HepG2 (cell line): ENCODE measurements around the gene HK3. TPM values are rescaled to one million over a fixed set of nuclear protein-coding genes. Genes with fewer than 3 reads are reported as not detected.

Experiments
- ATAC-seq: fragments of 200-7000 bp; cut with Tn5 transposase; 3 replicates; pipeline ENCODE4 v1.9.1; 2020; ENCODE audit warnings: mild to moderate bottlenecking, moderate library complexity
- BruUV-seq: library from RNA; stranded (reverse); fragments of 400-500 nt; replicated peaks from 2 replicates; lab custom pipeline; 2021; lab: Mats Ljungman, UMichigan
- CTCF ChIA-PET: fragments of 300-600 bp; formaldehyde crosslinking; extraction: SDS; loops from one replicate; lab custom pipeline; 2021; ENCODE audit warnings: low total read pairs, inconsistent platforms, low intra/inter-chr PET ratio; lab: Yijun Ruan, JAX
- POLR2A ChIA-PET: fragments of 350-600 bp; sonication (Branson Sonifier 250); formaldehyde crosslinking; loops from one replicate; lab custom pipeline; 2020; ENCODE audit warnings: antibody characterized with exemption, inconsistent platforms; lab: Yijun Ruan, JAX
- DNase-seq: peaks from one replicate; pipeline ENCODE4 v3.0.0-alpha.2; 2015; ENCODE audit warnings: low spot score
- FAIRE-seq: peaks from 3 replicates; lab custom pipeline; 2011; peaks lifted over from hg19 to GRCh38; lab: Jason Lieb, UNC
- H2AFZ ChIP-seq: one replicate; pipeline ENCODE4 v1.6.1; 2011; ENCODE audit warnings: low read length, inconsistent platforms
- H3K27ac ChIP-seq: fragments of 300-600 bp; 3 replicates; pipeline ENCODE4 v1.8.0; 2011; ENCODE audit warnings: mixed run types, mild to moderate bottlenecking, mixed read lengths, low read length, inconsistent platforms; ENCODE audit not compliant: insufficient read depth; ENCODE audit errors: extremely low read length
- H3K27me3 ChIP-seq, 2 experiments: fragments of 200-600 bp in 1 of 2; 2 replicates in 1 of 2; 3 replicates in 1 of 2; pipeline versions ENCODE4 v1.6.0 to v1.8.0; 2011; ENCODE audit warnings: low read length in 2 of 2, mild to moderate bottlenecking in 2 of 2, moderate library complexity in 2 of 2, inconsistent platforms in 1 of 2; ENCODE audit not compliant: insufficient read depth in 2 of 2, control insufficient read depth in 1 of 2
- H3K36me3 ChIP-seq, 2 experiments: fragments of 200-600 bp in 1 of 2; replicated peaks in 1 of 2; 2 replicates in 1 of 2; 3 replicates in 1 of 2; pipeline versions ENCODE4 v1.5.1 to v1.8.0; 2011; ENCODE audit warnings: low read length in 2 of 2, inconsistent platforms in 1 of 2; ENCODE audit not compliant: insufficient read depth in 2 of 2, control insufficient read depth in 1 of 2
- H3K4me1 ChIP-seq: 2 replicates; pipeline ENCODE4 v1.5.1; 2012; ENCODE audit warnings: low read length, inconsistent platforms; ENCODE audit not compliant: insufficient read depth
- H3K4me2 ChIP-seq: 2 replicates; pipeline ENCODE4 v1.6.0; 2011; ENCODE audit warnings: low read depth, low read length, inconsistent platforms
- H3K4me3 ChIP-seq, 3 experiments: fragments of 200-600 bp in 1 of 3; sonication (generic), shearing (Covaris generic) in 1 of 3; replicated peaks in 1 of 3; 2 replicates each; pipeline ENCODE4 v1.5.1; 2011 to 2016; ENCODE audit warnings: low read length in 3 of 3, inconsistent platforms in 2 of 3, low read depth in 2 of 3, mild to moderate bottlenecking in 2 of 3, control low read depth in 1 of 3, mixed read lengths in 1 of 3; ENCODE audit not compliant: insufficient read depth in 1 of 3
- H3K79me2 ChIP-seq: one replicate; pipeline ENCODE4 v1.6.1; 2011; ENCODE audit warnings: low read length, inconsistent platforms; ENCODE audit not compliant: insufficient read depth
- H3K9ac ChIP-seq: 2 replicates; pipeline ENCODE4 v1.6.0; 2011; ENCODE audit warnings: mild to moderate bottlenecking, low read depth, low read length, inconsistent platforms; ENCODE audit not compliant: insufficient read depth
- H3K9me3 ChIP-seq: 2 replicates; pipeline ENCODE4 v1.5.1; 2012; ENCODE audit warnings: mild to moderate bottlenecking, low read length
- H4K20me1 ChIP-seq: 2 replicates; pipeline ENCODE4 v1.6.0; 2011; ENCODE audit warnings: inconsistent platforms, mild to moderate bottlenecking, low read length, moderate library complexity; ENCODE audit not compliant: insufficient read depth
- RFX1 ChIP-seq: fragments of 450-650 bp; IDR thresholded peaks from 2 replicates; pipeline ENCODE4 v1.6.1; 2017
- XRCC5 ChIP-seq: fragments of 200-400 bp; formaldehyde crosslinking; optimal IDR thresholded peaks from 2 replicates; pipeline ENCODE3; 2017; ENCODE audit warnings: mild to moderate bottlenecking, low read length
- ZNF883 ChIP-seq: sonication (generic); formaldehyde crosslinking; IDR thresholded peaks from 2 replicates; pipeline ENCODE4 v1.5.1; 2020; ENCODE audit warnings: mild to moderate bottlenecking, missing genetic modification reagents; ENCODE audit errors: not compliant biosample characterization
- WGBS: methylation state at CpG from one replicate; pipeline ENCODE4 v1.1.6; 2017; ENCODE audit warnings: low lambda C conversion rate; 5-methylcytosine and 5-hydroxymethylcytosine counted together
- in situ Hi-C: cut with HindIII; loops from 2 replicates; pipeline ENCODE4 v1.10.0; 2017; ENCODE audit warnings: low pct_unique_long_range_greater_than_20kb; ENCODE audit not compliant: extremely low pct_ligation_motif_present
- intact Hi-C: fragments of 100-400 bp; cut with micrococcal nuclease; formaldehyde crosslinking; loops from one replicate; pipeline ENCODE4 v1.10.0; 2022; ENCODE audit not compliant: unreplicated experiment
- polyA plus RNA-seq, 8 experiments: library from polyadenylated mRNA; depleted of rRNA in 3 of 8; stranded (reverse) in 7 of 8; unstranded in 1 of 8; fragments of >200 nt; fragmentation: Illumina TruSeq in 4 of 8; extraction: Trizol in 4 of 8; gene quantifications; 2 replicates each; pipeline versions ENCODE4 v1.2.1 to v1.2.3, GENCODE V29; 2011 to 2016; ENCODE audit warnings: low read depth in 4 of 8, missing spikeins in 1 of 8, mixed read lengths in 1 of 8; ENCODE audit not compliant: insufficient read depth in 1 of 8
- total RNA-seq, 5 experiments: library from RNA; depleted of rRNA; stranded (reverse); fragments of >200 nt; fragmentation: Illumina TruSeq; extraction: Trizol; gene quantifications; 2 replicates each; pipeline ENCODE4 v1.2.3, GENCODE V29; 2016; ENCODE audit warnings: low read depth in 1 of 5

HK3 gene
- total and polyA plus RNA-seq, 2 of the 13 experiments (the other 11 are each of a cell fraction or from before 2014, with no cell fraction given) = not detected

GRCh38 chr5:176847726-176848290 lies 51.3 kb downstream of the HK3 start:
- Histone ChIP-seq H3K4me1 (0 out of 2 replicates have a peak, but pooled peaks cover 13% of the 10 kb centered on the region), H3K9me3 (no peaks in the 10 kb centered on the region), H3K79me2 (no peaks in the 10 kb centered on the region), H3K27ac (no peak overlapping the region), H3K4me3 (no peak overlapping the region), H3K27me3 (peaks cover 12 to 81% of the 10 kb centered on the region in 2 experiments; a peak in 4 of 5 replicates), H3K4me2 (no peak overlapping the region), H3K9ac (no peak overlapping the region), H2AFZ (no peak overlapping the region), H3K36me3 (no peaks in the 10 kb centered on the region), H4K20me1 (no peaks in the 10 kb centered on the region)
- BruUV-seq = no TSS peak
- ChIA-PET CTCF (no interaction called here), POLR2A (no interaction called here)
- FAIRE-seq = no peak
- ATAC-seq = no peak
- TF ChIP-seq RFX1 (peak; percentile 39; the same call in 1 of the 2 replicates), ZNF883 (no peak)
- WGBS = 63% methylated on average over 5 of the region's 13 CpGs
- intact Hi-C loops = no loop called here
- in situ Hi-C loops = no loop called here
- DNase-seq = no peak

- H2AFZ ChIP-seq = no peak overlapping the region
- H3K4me1 ChIP-seq = 0 out of 2 replicates have a peak, but pooled peaks cover 13% of the 10 kb centered on the region
- DNase-seq (no peak), FAIRE-seq (no peak), ATAC-seq (no peak)
- H3K9me3 ChIP-seq = no peaks in the 10 kb centered on the region
- no TSS peak for BruUV-seq
- WGBS = 21% methylated on average over 7 of the region's 18 CpGs
- no peak overlapping the region for H3K27ac ChIP-seq
- H3K79me2 ChIP-seq = no peaks in the 10 kb centered on the region
- no peak for TF ChIP-seq XRCC5
- H3K36me3 ChIP-seq = no peaks in the 10 kb centered on the region
- H3K4me2 ChIP-seq = no peak overlapping the region
- ChIA-PET POLR2A (no interaction called here), CTCF (no interaction called here)
- in situ Hi-C loops = no loop called here
- H4K20me1 ChIP-seq = no peaks in the 10 kb centered on the region
- no peak overlapping the region for H3K4me3 ChIP-seq
- H3K9ac ChIP-seq = no peak overlapping the region
- intact Hi-C loops = no loop called here
- peaks cover 10 to 75% of the 10 kb centered on the region in 2 experiments; a peak in 4 of 5 replicates for H3K27me3 ChIP-seq
These were observed 52.0 kb downstream of the HK3 start for GRCh38 chr5:176847148-176847547.
